ENCODE data around the gene GNAL.

GNAL gene

DNA sequence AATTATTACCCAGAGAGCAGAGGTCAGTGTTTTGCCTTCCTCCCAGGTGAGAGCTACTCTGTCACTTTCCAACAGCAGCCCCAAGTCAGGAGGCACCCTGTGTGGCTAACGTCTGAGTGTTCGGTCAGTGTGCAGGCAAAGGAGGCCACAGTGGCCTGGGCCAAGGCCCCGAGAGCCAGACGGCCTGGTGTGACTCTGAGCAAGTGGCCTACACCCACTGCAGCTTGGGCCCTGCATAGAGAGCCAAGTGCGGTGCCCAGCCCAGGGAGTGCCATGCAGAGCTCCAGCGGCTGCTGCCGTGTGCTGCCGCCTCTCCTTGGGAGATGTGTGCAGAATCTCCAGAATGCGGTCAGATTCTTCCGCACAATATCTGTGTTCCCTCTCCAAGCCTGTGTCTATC lies 70.4 kb downstream of the GNAL start:
- no peak overlapping the region for H3K4me3 ChIP-seq (ENCODE audit: low read length)
- DNase-seq (ENCODE audit: low read depth) = no peak
- TF ChIP-seq, protein P1, sequence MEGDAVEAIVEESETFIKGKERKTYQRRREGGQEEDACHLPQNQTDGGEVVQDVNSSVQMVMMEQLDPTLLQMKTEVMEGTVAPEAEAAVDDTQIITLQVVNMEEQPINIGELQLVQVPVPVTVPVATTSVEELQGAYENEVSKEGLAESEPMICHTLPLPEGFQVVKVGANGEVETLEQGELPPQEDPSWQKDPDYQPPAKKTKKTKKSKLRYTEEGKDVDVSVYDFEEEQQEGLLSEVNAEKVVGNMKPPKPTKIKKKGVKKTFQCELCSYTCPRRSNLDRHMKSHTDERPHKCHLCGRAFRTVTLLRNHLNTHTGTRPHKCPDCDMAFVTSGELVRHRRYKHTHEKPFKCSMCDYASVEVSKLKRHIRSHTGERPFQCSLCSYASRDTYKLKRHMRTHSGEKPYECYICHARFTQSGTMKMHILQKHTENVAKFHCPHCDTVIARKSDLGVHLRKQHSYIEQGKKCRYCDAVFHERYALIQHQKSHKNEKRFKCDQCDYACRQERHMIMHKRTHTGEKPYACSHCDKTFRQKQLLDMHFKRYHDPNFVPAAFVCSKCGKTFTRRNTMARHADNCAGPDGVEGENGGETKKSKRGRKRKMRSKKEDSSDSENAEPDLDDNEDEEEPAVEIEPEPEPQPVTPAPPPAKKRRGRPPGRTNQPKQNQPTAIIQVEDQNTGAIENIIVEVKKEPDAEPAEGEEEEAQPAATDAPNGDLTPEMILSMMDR (IDR thresholded peaks at IDR 0.05; ENCODE audit: insufficient read depth, low read depth, low read length, missing control alignments) = no peak

DNA sequence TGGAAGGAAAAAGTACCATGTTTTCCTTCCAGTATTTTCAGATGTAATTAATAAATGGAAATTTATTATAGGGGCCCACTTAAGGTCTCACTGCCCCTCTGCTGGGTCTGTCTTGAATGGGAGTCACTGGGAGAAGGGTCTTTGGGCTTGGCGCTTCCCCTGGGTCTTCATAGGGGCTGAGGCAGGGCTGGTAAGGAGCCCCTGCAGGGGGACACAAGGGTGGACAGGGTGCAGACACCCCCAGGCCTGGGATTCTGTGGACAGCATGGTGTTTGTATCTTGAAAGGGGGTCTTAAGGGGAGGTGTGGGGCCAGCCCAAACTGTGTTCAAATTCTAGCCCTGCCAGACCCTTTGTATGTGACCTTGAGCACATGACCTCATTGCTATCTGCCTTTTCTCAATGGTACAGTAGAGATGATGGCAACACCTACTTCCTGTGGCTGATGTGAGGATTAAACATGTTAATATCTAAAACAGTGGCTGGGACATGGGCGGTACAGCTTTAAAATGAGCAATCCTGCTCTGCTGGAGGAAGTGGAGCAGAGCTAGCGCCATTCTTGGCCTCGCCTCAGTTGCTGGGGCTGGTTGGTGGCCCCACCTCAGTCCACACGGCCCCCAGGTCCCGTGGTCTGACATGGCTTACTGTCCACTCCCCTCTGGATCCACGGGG lies 71.6 kb downstream of the GNAL start:
- TF ChIP-seq, protein P1 (IDR thresholded peaks at IDR 0.05; ENCODE audit: insufficient read depth, low read depth, low read length, missing control alignments) = no peak
- H3K4me3 ChIP-seq (ENCODE audit: low read length) = no peak overlapping the region
- no peak for DNase-seq (ENCODE audit: low read depth)

DNA sequence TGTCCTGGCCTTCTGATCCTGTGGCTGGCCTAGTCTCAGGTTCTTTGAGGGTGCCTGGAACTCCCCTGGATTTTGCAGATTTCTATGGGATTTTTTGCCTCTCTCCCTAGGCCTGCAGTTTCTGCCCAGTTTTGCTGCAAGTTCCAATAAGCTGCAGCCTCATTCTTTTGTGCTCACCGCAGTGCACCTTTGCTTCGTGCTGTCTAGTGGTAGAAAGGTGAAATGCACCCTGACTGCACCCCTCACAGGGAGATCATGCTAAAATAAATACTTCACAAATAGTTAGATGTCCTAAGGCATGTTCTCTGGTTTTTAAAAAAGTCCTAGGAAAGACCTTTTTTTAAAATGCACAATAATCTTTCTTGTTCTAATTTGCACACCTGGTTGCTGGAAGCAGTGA lies 72.5 kb downstream of the GNAL start:
- peak; percentile 32 for DNase-seq (ENCODE audit: low read depth)
- TF ChIP-seq, protein P1 (IDR thresholded peaks at IDR 0.05; ENCODE audit: insufficient read depth, low read depth, low read length, missing control alignments) = peak; percentile 58
- H3K4me3 ChIP-seq (ENCODE audit: low read length) = no peak overlapping the region

DNA sequence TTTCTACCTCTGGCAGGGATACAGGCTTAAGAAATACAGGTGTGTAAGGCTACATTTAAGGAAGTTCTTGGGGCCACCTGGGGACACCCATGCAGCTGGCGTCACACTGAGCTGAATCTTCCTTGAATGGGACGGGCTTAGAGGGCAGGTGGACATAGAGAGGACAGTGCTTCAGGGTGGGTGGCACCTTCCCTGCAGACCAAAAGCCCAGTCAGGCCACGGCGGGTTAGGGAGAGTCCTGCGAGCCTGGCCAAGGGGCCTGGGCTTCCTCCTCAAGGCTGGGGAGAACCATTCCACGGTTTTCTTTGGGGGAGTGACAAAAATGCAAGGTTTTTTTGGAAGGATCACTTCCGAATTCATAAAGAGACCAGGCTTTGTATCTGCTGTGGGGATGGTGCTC lies 73.4 kb downstream of the GNAL start:
- TF ChIP-seq, protein P1 (IDR thresholded peaks at IDR 0.05; ENCODE audit: insufficient read depth, low read depth, low read length, missing control alignments) = no peak
- H3K4me3 ChIP-seq (ENCODE audit: low read length) = no peak overlapping the region
- DNase-seq (ENCODE audit: low read depth) = no peak

DNA sequence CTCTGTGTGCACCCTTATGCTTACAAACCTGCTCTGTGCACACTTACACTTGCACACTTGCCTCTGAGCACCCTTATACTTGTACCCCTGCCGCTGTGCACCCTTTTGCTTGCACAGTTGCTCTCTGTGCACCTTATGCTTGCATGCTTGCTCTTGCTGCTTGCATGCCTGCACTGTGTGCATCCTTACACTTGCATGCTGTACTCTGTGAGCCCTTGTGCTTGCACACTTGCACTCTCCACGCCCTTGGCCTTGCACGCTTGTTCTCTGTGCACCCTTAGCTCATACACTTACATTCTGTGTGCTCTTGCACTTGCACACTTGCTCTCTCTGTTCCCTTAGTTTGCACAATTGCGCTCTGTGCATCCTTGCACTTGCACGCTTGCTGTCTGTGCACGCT lies 78.3 kb downstream of the GNAL start:
- DNase-seq (ENCODE audit: low read depth) = no peak
- H3K4me3 ChIP-seq (ENCODE audit: low read length) = no peak overlapping the region

DNA sequence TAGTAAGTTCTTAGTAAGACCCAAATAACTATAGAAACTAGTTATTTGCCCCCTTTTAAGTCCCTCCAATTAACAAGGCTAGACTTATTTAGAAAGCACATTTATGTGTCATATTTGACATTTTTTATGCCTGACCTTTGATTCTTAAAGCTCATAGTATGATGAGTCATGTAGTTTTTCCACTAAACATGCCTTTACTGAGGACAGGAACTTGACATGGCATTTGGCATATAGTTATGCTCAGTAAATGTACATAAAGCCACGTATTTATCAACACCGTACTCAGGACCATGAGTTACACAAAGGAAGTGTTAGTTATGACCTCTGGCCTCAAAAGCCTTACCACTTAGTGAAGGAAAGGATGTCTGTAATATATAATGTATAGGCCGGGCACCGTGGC lies 78.9 kb downstream of the GNAL start:
- TF ChIP-seq, protein P1 (IDR thresholded peaks at IDR 0.05; ENCODE audit: insufficient read depth, low read depth, low read length, missing control alignments) = no peak
- peak; percentile 34 for DNase-seq (ENCODE audit: low read depth)

More for the DNA sequence above, 78.3 kb downstream of the GNAL start:
- TF ChIP-seq, protein P1 (IDR thresholded peaks at IDR 0.05; ENCODE audit: insufficient read depth, low read depth, low read length, missing control alignments) = no peak

More for the DNA sequence above, 78.9 kb downstream of the GNAL start:
- H3K4me3 ChIP-seq (ENCODE audit: low read length) = no peak overlapping the region
